PC-9 (cell line): ENCODE results near the gene IKBKG. TPM values are rescaled to one million over a fixed set of nuclear protein-coding genes. Genes with fewer than 3 reads are reported as not detected.
"Not testable (repeated sequence)": the region's sequence is repeated elsewhere in the genome, so short reads cannot be mapped to it uniquely, and the experiment has no call there.

ENCODE experiments used
- BruUV-seq: library from RNA; stranded (reverse); fragments of 400-500 nt; replicated peaks from 2 replicates; lab custom pipeline; 2021; lab: Mats Ljungman, UMichigan
- CTCF ChIA-PET: fragments of 300-600 bp; sonication (Branson Sonifier 250); formaldehyde crosslinking; loops from one replicate; lab custom pipeline; 2022; ENCODE audit warnings: antibody characterized with exemption; lab: Charles Lee
- POLR2A ChIA-PET: fragments of 300-600 bp; sonication (Branson Sonifier 250); formaldehyde crosslinking; loops from one replicate; lab custom pipeline; 2022; ENCODE audit warnings: antibody characterized with exemption; ENCODE audit not compliant: unreplicated experiment; lab: Charles Lee
- DNase-seq, 2 experiments: peaks; one replicate each; pipeline versions ENCODE4 v3.0.0 to v3.0.0-alpha.2; 2015 to 2022; ENCODE audit warnings: mixed read lengths in 1 of 2
- H2AFZ ChIP-seq: fragments of 200-600 bp; sonication (generic); 2 replicates; pipeline ENCODE4 v1.8.1; 2017; ENCODE audit warnings: antibody characterized with exemption
- H3F3A ChIP-seq: fragments of 200-600 bp; sonication (generic); 2 replicates; pipeline ENCODE4 v1.8.1; 2017; ENCODE audit warnings: antibody characterized with exemption, mild to moderate bottlenecking, low read depth; ENCODE audit not compliant: insufficient read depth
- H3K27ac ChIP-seq: fragments of 200-600 bp; sonication (generic); 2 replicates; pipeline ENCODE4 v1.6.1; 2016; ENCODE audit warnings: mixed run types
- H3K27me3 ChIP-seq: fragments of 200-600 bp; sonication (generic); 2 replicates; pipeline ENCODE4 v1.6.1; 2016; ENCODE audit warnings: low read depth, mixed run types; ENCODE audit not compliant: insufficient read depth
- H3K36me3 ChIP-seq: fragments of 200-600 bp; sonication (generic); 2 replicates; pipeline ENCODE4 v1.6.1; 2016; ENCODE audit warnings: low read depth, mixed run types
- H3K4me1 ChIP-seq: fragments of 200-600 bp; sonication (generic); replicated peaks from 2 replicates; pipeline ENCODE4 v1.6.1; 2016; ENCODE audit warnings: mixed run types; ENCODE audit not compliant: insufficient read depth
- H3K4me2 ChIP-seq: fragments of 200-600 bp; sonication (generic); 2 replicates; pipeline ENCODE4 v1.6.1; 2017; ENCODE audit warnings: mixed run types
- H3K4me3 ChIP-seq: fragments of 200-600 bp; sonication (generic); 2 replicates; pipeline ENCODE4 v1.6.1; 2016; ENCODE audit warnings: mixed run types
- H3K79me2 ChIP-seq: fragments of 200-600 bp; sonication (generic); 2 replicates; pipeline ENCODE4 v1.6.1; 2017; ENCODE audit warnings: low read depth, mixed run types
- H3K9me2 ChIP-seq: fragments of 200-600 bp; sonication (generic); 2 replicates; pipeline ENCODE4 v1.8.1; 2017; ENCODE audit warnings: mild to moderate bottlenecking; ENCODE audit not compliant: insufficient read depth
- H3K9me3 ChIP-seq: fragments of 200-600 bp; sonication (generic); 2 replicates; pipeline ENCODE4 v1.8.1; 2016; ENCODE audit warnings: low read depth; ENCODE audit not compliant: insufficient read depth
- H4K20me1 ChIP-seq: fragments of 200-600 bp; sonication (generic); 2 replicates; pipeline ENCODE4 v1.8.1; 2017; ENCODE audit not compliant: insufficient read depth
- intact Hi-C: fragments of 100-400 bp; cut with micrococcal nuclease; formaldehyde crosslinking; loops from one replicate; pipeline ENCODE4 v1.10.0; 2022; ENCODE audit not compliant: unreplicated experiment
- total RNA-seq: library from RNA; stranded (reverse); gene quantifications from 2 replicates; pipeline ENCODE4 v1.2.3, GENCODE V29; 2021
- TF ChIP-seq, protein P1 (sequence below): fragments of 200-600 bp; sonication (generic); conservative IDR thresholded peaks from 2 replicates; pipeline ENCODE4 v1.6.1; 2017; ENCODE audit warnings: mixed run types, antibody characterized with exemption, mild to moderate bottlenecking, moderate library complexity

Gene IKBKG
- total RNA-seq, 1 experiment from 2014 or later: 68.3 TPM

GRCh38 chrX:154611146-154611545 lies 63.7 kb downstream of the IKBKG start:
- H3K4me1 ChIP-seq, H3K4me2 ChIP-seq, H3K36me3 ChIP-seq, H4K20me1 ChIP-seq, H3K27ac ChIP-seq, H2AFZ ChIP-seq, H3K27me3 ChIP-seq, POLR2A ChIA-PET, H3K79me2 ChIP-seq, H3K9me3 ChIP-seq, intact Hi-C loops, DNase-seq, BruUV-seq, H3F3A ChIP-seq, H3K9me2 ChIP-seq, H3K4me3 ChIP-seq, CTCF ChIA-PET: not testable (repeated sequence)

GRCh38 chrX:154613586-154613985 lies 66.2 kb downstream of the IKBKG start:
- H3K4me2 ChIP-seq, H4K20me1 ChIP-seq, H2AFZ ChIP-seq, H3K4me1 ChIP-seq, H3K9me2 ChIP-seq, H3K27ac ChIP-seq, DNase-seq, H3K36me3 ChIP-seq, H3K9me3 ChIP-seq, H3K79me2 ChIP-seq, BruUV-seq, POLR2A ChIA-PET, CTCF ChIA-PET, H3K4me3 ChIP-seq, H3F3A ChIP-seq, H3K27me3 ChIP-seq, intact Hi-C loops: not testable (repeated sequence)
- TF ChIP-seq, protein P1, sequence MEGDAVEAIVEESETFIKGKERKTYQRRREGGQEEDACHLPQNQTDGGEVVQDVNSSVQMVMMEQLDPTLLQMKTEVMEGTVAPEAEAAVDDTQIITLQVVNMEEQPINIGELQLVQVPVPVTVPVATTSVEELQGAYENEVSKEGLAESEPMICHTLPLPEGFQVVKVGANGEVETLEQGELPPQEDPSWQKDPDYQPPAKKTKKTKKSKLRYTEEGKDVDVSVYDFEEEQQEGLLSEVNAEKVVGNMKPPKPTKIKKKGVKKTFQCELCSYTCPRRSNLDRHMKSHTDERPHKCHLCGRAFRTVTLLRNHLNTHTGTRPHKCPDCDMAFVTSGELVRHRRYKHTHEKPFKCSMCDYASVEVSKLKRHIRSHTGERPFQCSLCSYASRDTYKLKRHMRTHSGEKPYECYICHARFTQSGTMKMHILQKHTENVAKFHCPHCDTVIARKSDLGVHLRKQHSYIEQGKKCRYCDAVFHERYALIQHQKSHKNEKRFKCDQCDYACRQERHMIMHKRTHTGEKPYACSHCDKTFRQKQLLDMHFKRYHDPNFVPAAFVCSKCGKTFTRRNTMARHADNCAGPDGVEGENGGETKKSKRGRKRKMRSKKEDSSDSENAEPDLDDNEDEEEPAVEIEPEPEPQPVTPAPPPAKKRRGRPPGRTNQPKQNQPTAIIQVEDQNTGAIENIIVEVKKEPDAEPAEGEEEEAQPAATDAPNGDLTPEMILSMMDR: peak; percentile 28

Other genes starting within 250 kb of the IKBKG start
- 1,841 and 2,308 TPM in 2 replicates for gene FLNA, start 173.0 kb upstream of the IKBKG start, total RNA-seq
- gene EMD, start 168.3 kb upstream of the IKBKG start, total RNA-seq: 132 and 164 TPM in 2 replicates
- gene RPL10, start 149.2 kb upstream of the IKBKG start, total RNA-seq: 3,447 and 3,685 TPM in 2 replicates
- gene DNASE1L1, start 138.4 kb upstream of the IKBKG start, total RNA-seq: 25.9 and 28.3 TPM in 2 replicates
- 95.8 and 134 TPM in 2 replicates for gene TAFAZZIN, start 136.1 kb upstream of the IKBKG start, total RNA-seq
- 112 and 119 TPM in 2 replicates for gene ATP6AP1, start 118.9 kb upstream of the IKBKG start, total RNA-seq
- 116 and 123 TPM in 2 replicates for gene GDI1, start 110.5 kb upstream of the IKBKG start, total RNA-seq
- gene FAM50A, start 103.5 kb upstream of the IKBKG start, total RNA-seq: 82.1 and 89.4 TPM in 2 replicates
- gene PLXNA3, start 89.3 kb upstream of the IKBKG start, total RNA-seq: 109 and 124 TPM in 2 replicates
- 63.9 and 82.5 TPM in 2 replicates for gene LAGE3, start 68.3 kb upstream of the IKBKG start, total RNA-seq
- 80.7 and 81.6 TPM in 2 replicates for gene UBL4A, start 61.0 kb upstream of the IKBKG start, total RNA-seq
- 38.3 and 54.9 TPM in 2 replicates for gene SLC10A3, start 57.0 kb upstream of the IKBKG start, total RNA-seq
- 60.3 and 69.3 TPM in 2 replicates for gene FAM3A, start 31.4 kb upstream of the IKBKG start, total RNA-seq
- gene G6PD, start 774 bp upstream of the IKBKG start, total RNA-seq: 987 and 1,283 TPM in 2 replicates
- gene CTAG1A, start 37.5 kb downstream of the IKBKG start, total RNA-seq: not detected in 2 replicates
- gene CTAG1B, start 71.7 kb downstream of the IKBKG start, total RNA-seq: not detected in 2 replicates
- not detected in 2 replicates for gene CTAG2, start 106.0 kb downstream of the IKBKG start, total RNA-seq
- gene GAB3, start 203.5 kb downstream of the IKBKG start, total RNA-seq: 0.17 and 0.63 TPM in 2 replicates
- gene DKC1, start 215.2 kb downstream of the IKBKG start, total RNA-seq: 83.5 and 101 TPM in 2 replicates